HEK293 (cell line): Measurements from ENCODE around the gene TMEM243.
A peak's percentile ranks its signal among the peaks of the same experiment; 100 is the strongest.

Experiments
- KLF16 ChIP-seq: fragments of 450-650 bp; formaldehyde crosslinking; IDR thresholded peaks from 2 replicates; pipeline ENCODE4 v1.5.1; 2017; ENCODE audit warnings: missing biosample characterization, missing genetic modification characterization
- KLF17 ChIP-seq: fragments of 450-650 bp; formaldehyde crosslinking; IDR thresholded peaks from 2 replicates; pipeline ENCODE4 v1.5.1; 2016; ENCODE audit warnings: missing biosample characterization, missing genetic modification characterization
- OSR2 ChIP-seq: fragments of 450-650 bp; formaldehyde crosslinking; IDR thresholded peaks from 2 replicates; pipeline ENCODE4 v1.5.1; 2016; ENCODE audit warnings: missing biosample characterization, missing genetic modification characterization
- PRDM10 ChIP-seq: fragments of 450-650 bp; formaldehyde crosslinking; IDR thresholded peaks from 2 replicates; pipeline ENCODE4 v1.5.1; 2016; ENCODE audit warnings: missing biosample characterization, missing genetic modification characterization
- SALL2 ChIP-seq: fragments of 450-650 bp; formaldehyde crosslinking; IDR thresholded peaks from 2 replicates; pipeline ENCODE4 v1.5.0; 2017; ENCODE audit warnings: missing biosample characterization, mild to moderate bottlenecking, missing genetic modification characterization, borderline replicate concordance
- SP3 ChIP-seq: fragments of 450-650 bp; formaldehyde crosslinking; IDR thresholded peaks from 2 replicates; pipeline ENCODE4 v1.5.1; 2016; ENCODE audit warnings: missing biosample characterization, missing genetic modification characterization
- YY2 ChIP-seq: fragments of 450-650 bp; formaldehyde crosslinking; IDR thresholded peaks from 2 replicates; pipeline ENCODE4 v1.5.1; 2016; ENCODE audit warnings: missing biosample characterization, missing genetic modification characterization
- ZBTB11 ChIP-seq: fragments of 450-650 bp; formaldehyde crosslinking; conservative IDR thresholded peaks from 2 replicates; pipeline ENCODE4 v1.5.1; 2016; ENCODE audit warnings: low read depth, missing biosample characterization, missing genetic modification characterization
- ZFHX2 ChIP-seq: fragments of 450-650 bp; formaldehyde crosslinking; conservative IDR thresholded peaks from 2 replicates; pipeline ENCODE4 v1.5.1; 2016; ENCODE audit warnings: missing biosample characterization, missing genetic modification characterization
- ZNF133 ChIP-seq: fragments of 450-650 bp; formaldehyde crosslinking; IDR thresholded peaks from 2 replicates; pipeline ENCODE4 v1.5.1; 2016; ENCODE audit warnings: missing biosample characterization, missing genetic modification characterization
- ZNF148 ChIP-seq: fragments of 450-650 bp; formaldehyde crosslinking; IDR thresholded peaks from 2 replicates; pipeline ENCODE4 v1.5.0; 2017; ENCODE audit warnings: missing biosample characterization, missing genetic modification characterization, borderline replicate concordance
- ZNF174 ChIP-seq: fragments of 450-650 bp; formaldehyde crosslinking; IDR thresholded peaks from 2 replicates; pipeline ENCODE4 v1.5.0; 2017; ENCODE audit warnings: missing biosample characterization, mild to moderate bottlenecking, missing genetic modification characterization
- ZNF19 ChIP-seq: fragments of 450-650 bp; formaldehyde crosslinking; IDR thresholded peaks from 2 replicates; pipeline ENCODE4; 2016; ENCODE audit warnings: missing biosample characterization, missing genetic modification characterization, low read depth
- ZNF211 ChIP-seq: fragments of 450-650 bp; formaldehyde crosslinking; IDR thresholded peaks from 2 replicates; pipeline ENCODE4 v1.5.1; 2016; ENCODE audit warnings: low read depth, missing biosample characterization, missing genetic modification characterization
- ZNF214 ChIP-seq: fragments of 450-650 bp; formaldehyde crosslinking; IDR thresholded peaks from 2 replicates; pipeline ENCODE4 v1.5.1; 2017; ENCODE audit warnings: missing biosample characterization, mild to moderate bottlenecking, missing genetic modification characterization, borderline replicate concordance
- ZNF223 ChIP-seq: fragments of 450-650 bp; formaldehyde crosslinking; IDR thresholded peaks from 2 replicates; pipeline ENCODE4 v1.5.1; 2016; ENCODE audit warnings: missing biosample characterization, missing genetic modification characterization
- ZNF266 ChIP-seq: fragments of 450-650 bp; formaldehyde crosslinking; IDR thresholded peaks from 2 replicates; pipeline ENCODE4 v1.5.1; 2016; ENCODE audit warnings: missing biosample characterization, missing genetic modification characterization, low read depth
- ZNF292 ChIP-seq: fragments of 450-650 bp; formaldehyde crosslinking; IDR thresholded peaks from 2 replicates; pipeline ENCODE4 v1.5.1; 2016; ENCODE audit warnings: low read depth, missing biosample characterization, missing genetic modification characterization, borderline replicate concordance
- ZNF324 ChIP-seq: fragments of 450-650 bp; formaldehyde crosslinking; IDR thresholded peaks from 2 replicates; pipeline ENCODE4 v1.5.1; 2016; ENCODE audit warnings: missing biosample characterization, missing genetic modification characterization
- ZNF529 ChIP-seq: fragments of 450-650 bp; formaldehyde crosslinking; IDR thresholded peaks from 2 replicates; pipeline ENCODE4 v1.5.1; 2017; ENCODE audit warnings: missing genetic modification characterization, missing biosample characterization; ENCODE audit not compliant: insufficient replicate concordance
- ZNF558 ChIP-seq: fragments of 450-650 bp; formaldehyde crosslinking; IDR thresholded peaks from 2 replicates; pipeline ENCODE4 v1.5.1; 2016; ENCODE audit warnings: missing biosample characterization, missing genetic modification characterization
- ZNF629 ChIP-seq: fragments of 450-650 bp; formaldehyde crosslinking; IDR thresholded peaks from 2 replicates; pipeline ENCODE4 v1.5.1; 2017; ENCODE audit warnings: missing biosample characterization, missing genetic modification characterization
- ZNF704 ChIP-seq: fragments of 450-650 bp; formaldehyde crosslinking; IDR thresholded peaks from 2 replicates; pipeline ENCODE4 v1.5.1; 2016; ENCODE audit warnings: missing biosample characterization, missing genetic modification characterization
- ZNF830 ChIP-seq: fragments of 450-650 bp; IDR thresholded peaks from 2 replicates; pipeline ENCODE4 v1.5.0; 2018; ENCODE audit warnings: missing biosample characterization, missing genetic modification characterization, low read depth, mild to moderate bottlenecking, moderate library complexity
- ZSCAN16 ChIP-seq: fragments of 450-650 bp; formaldehyde crosslinking; IDR thresholded peaks from 2 replicates; pipeline ENCODE4 v1.5.1; 2016; ENCODE audit warnings: missing biosample characterization, missing genetic modification characterization
- ZSCAN23 ChIP-seq: fragments of 450-650 bp; formaldehyde crosslinking; IDR thresholded peaks from 2 replicates; pipeline ENCODE4 v1.5.1; 2016; ENCODE audit warnings: missing biosample characterization, missing genetic modification characterization

The TMEM243 gene

GRCh38 chr7:87219545-87220025, at the start of gene TMEM243 (continued):
- TF ChIP-seq KLF17 (tag by site-specific recombination), result no peak
- TF ChIP-seq ZSCAN23, result no peak
- no peak for TF ChIP-seq SALL2 (tag by site-specific recombination)
- TF ChIP-seq ZNF704 (tag by site-specific recombination), result no peak
- TF ChIP-seq ZNF133 (tag by site-specific recombination), result no peak
- no peak for TF ChIP-seq YY2 (tag by site-specific recombination)
- no peak for TF ChIP-seq ZNF266 (tag by site-specific recombination)
- no peak for TF ChIP-seq ZNF174
- no peak for TF ChIP-seq ZNF830 (tag by site-specific recombination)
- TF ChIP-seq ZNF211 (tag by site-specific recombination), result no peak
- no peak; the same call in 1 of the 2 replicates for TF ChIP-seq OSR2
- no peak for TF ChIP-seq ZNF19
- peak; percentile 64 for TF ChIP-seq PRDM10 (tag by site-specific recombination)
- no peak for TF ChIP-seq ZSCAN16
- no peak for TF ChIP-seq KLF16 (tag by site-specific recombination)
- no peak for TF ChIP-seq ZNF223 (tag by site-specific recombination)
- TF ChIP-seq ZNF529 (tag by site-specific recombination), result no peak
- no peak for TF ChIP-seq ZNF558 (tag by site-specific recombination)
- no peak for TF ChIP-seq ZNF148
- no peak; the same call in 1 of the 2 replicates for TF ChIP-seq ZBTB11 (tag by site-specific recombination)
- TF ChIP-seq ZNF214 (tag by site-specific recombination), result no peak
- TF ChIP-seq ZNF324 (tag by site-specific recombination), result no peak
- TF ChIP-seq SP3 (tag by site-specific recombination), result peak; percentile 59
- no peak for TF ChIP-seq ZNF292 (tag by site-specific recombination)
- TF ChIP-seq ZFHX2, result peak; percentile 87
- TF ChIP-seq ZNF629 (tag by site-specific recombination), result 0 out of 2 replicates have a peak, but pooled peaks have one; percentile 31
